Frontal cortex (tissue), 4 donors: Measurements from ENCODE around the gene BRME1. TPM values are rescaled to one million over a fixed set of nuclear protein-coding genes. Genes with fewer than 3 reads are reported as not detected.

Source experiments
- DNase-seq, 2 donors: peaks; one replicate each; pipeline ENCODE4 v3.0.0; 2012; ENCODE audit warnings: low spot score in 2 of 2
- FAIRE-seq: peaks from 2 replicates; lab custom pipeline; 2012; peaks lifted over from hg19 to GRCh38; lab: Jason Lieb, UNC
- small RNA-seq: library from RNA; depleted of rRNA; stranded (forward); fragments of <200 nt; gene quantifications from one replicate; pipeline ENCODE3, GENCODE V24; 2014
- total RNA-seq: library from RNA; depleted of rRNA; stranded (reverse); fragments of >200 nt; gene quantifications from one replicate; pipeline ENCODE4 v1.2.3, GENCODE V29; 2014
- donor health status: control.
- donor health status: control.
- donor health status: control.

BRME1 gene
- total RNA-seq, 1 donor from 2014 or later, result 13.0 TPM

- no peak for DNase-seq
- no peak for FAIRE-seq
Measured at GRCh38 chr19:13835791-13836723, 69.9 kb downstream of the BRME1 start.

- FAIRE-seq, result no peak
- DNase-seq, result no peak
Measured at GRCh38 chr19:13834244-13835069, 71.5 kb downstream of the BRME1 start.

GRCh38 chr19:13833330-13834243 is 72.3 kb downstream of the BRME1 start:
- DNase-seq (peak; percentile 93 to 99), FAIRE-seq (no peak)

Small RNAs within 50 kb of the gene (small RNA-seq; reads per million reads assigned to genes)
- gene MIR181C, result 1,818 reads per million, percentile 100 among the genes with 10 or more reads in this experiment
- 271 reads per million, percentile 99 among the genes with 10 or more reads in this experiment for gene MIR181D

Other genes starting within 250 kb of the BRME1 start
- gene MRI1, start 141.6 kb downstream of the BRME1 start, total RNA-seq, result 15.9 TPM
- gene C19orf53, start 131.7 kb downstream of the BRME1 start, total RNA-seq, result 20.8 TPM
- gene ZSWIM4, start 110.7 kb downstream of the BRME1 start, total RNA-seq, result 6.9 TPM
- gene NANOS3, start 29.0 kb downstream of the BRME1 start, total RNA-seq, result 3.7 TPM
- gene CC2D1A, start 84 bp upstream of the BRME1 start, total RNA-seq, result 10.2 TPM
- gene PODNL1, start 32.3 kb upstream of the BRME1 start, total RNA-seq, result 0.41 TPM
- 13.0 TPM for gene DCAF15, start 46.4 kb upstream of the BRME1 start, total RNA-seq
- gene RFX1, start 100.2 kb upstream of the BRME1 start, total RNA-seq, result 1.2 TPM
- gene RLN3, start 122.0 kb upstream of the BRME1 start, total RNA-seq, result not detected
- gene IL27RA, start 125.6 kb upstream of the BRME1 start, total RNA-seq, result 5.7 TPM
- 3.3 TPM for gene PALM3, start 156.0 kb upstream of the BRME1 start, total RNA-seq
- gene MISP3, start 166.7 kb upstream of the BRME1 start, total RNA-seq, result 0.41 TPM
- not detected for gene C19orf67, start 179.7 kb upstream of the BRME1 start, total RNA-seq
- gene SAMD1, start 184.6 kb upstream of the BRME1 start, total RNA-seq, result 43.2 TPM
- 22.0 TPM for gene PRKACA, start 211.6 kb upstream of the BRME1 start, total RNA-seq
- gene ASF1B, start 230.5 kb upstream of the BRME1 start, total RNA-seq, result 1.2 TPM